ENCODE data around the gene MAT2B.

- TF ChIP-seq CTCF (IDR thresholded peaks at IDR 0.05), result no peak
- TF ChIP-seq STAT6 (CRISPR knock-in tag; conservative IDR thresholded peaks at IDR 0.05; ENCODE audit: low read depth), result no peak
- TF ChIP-seq NR2C2 (CRISPR knock-in tag; IDR thresholded peaks at IDR 0.05), result no peak
- TF ChIP-seq SMAD4 (CRISPR knock-in tag; IDR thresholded peaks at IDR 0.05), result no peak
- no peak for TF ChIP-seq MLX (CRISPR knock-in tag; IDR thresholded peaks at IDR 0.05)
- no peak for TF ChIP-seq NR3C1 (CRISPR knock-in tag; conservative IDR thresholded peaks at IDR 0.05; ENCODE audit: low read depth)
- TF ChIP-seq ATF3 (CRISPR knock-in tag; conservative IDR thresholded peaks at IDR 0.05), result no peak
- no peak for TF ChIP-seq FOXP1 (CRISPR knock-in tag; IDR thresholded peaks at IDR 0.05; ENCODE audit: borderline replicate concordance)
- TF ChIP-seq CBFB (CRISPR knock-in tag; IDR thresholded peaks at IDR 0.05; ENCODE audit: low read depth), result no peak
- TF ChIP-seq RORB (CRISPR knock-in tag; IDR thresholded peaks at IDR 0.05), result no peak
- TF ChIP-seq ZBTB21 (CRISPR knock-in tag; IDR thresholded peaks at IDR 0.05; ENCODE audit: borderline replicate concordance), result no peak
- no peak for TF ChIP-seq AFF4 (CRISPR knock-in tag; IDR thresholded peaks at IDR 0.05; ENCODE audit: borderline replicate concordance)
- TF ChIP-seq ETV6 (CRISPR knock-in tag; IDR thresholded peaks at IDR 0.05), result no peak
- no peak for TF ChIP-seq ZNF425 (CRISPR knock-in tag; conservative IDR thresholded peaks at IDR 0.05)
Observed at GRCh38 chr5:163456029-163456589, 49.3 kb upstream of the MAT2B start.
